Measurements from ENCODE around the gene PLA2G6.
"Not testable (repeated sequence)": the region's sequence is repeated elsewhere in the genome, so short reads cannot be mapped to it uniquely, and the experiment has no call there.

PLA2G6 gene

GRCh38 chr22:38191731-38192474, 10.3 kb upstream of the PLA2G6 start:
- no peak for DNase-seq (ENCODE audit: low read depth in 1 of 2, low spot score in 1 of 2)

- no peak for DNase-seq (ENCODE audit: low read depth in 1 of 2, low spot score in 1 of 2)
These were observed 9.4 kb upstream of the PLA2G6 start for GRCh38 chr22:38191055-38191454.

GRCh38 chr22:38190581-38190980, 9.0 kb upstream of the PLA2G6 start:
- no peak for DNase-seq (ENCODE audit: low read depth in 1 of 2, low spot score in 1 of 2)

- DNase-seq (ENCODE audit: low read depth in 1 of 2, low spot score in 1 of 2): no peak
These were observed 7.5 kb upstream of the PLA2G6 start for GRCh38 chr22:38189104-38189503.

- no peak for DNase-seq (ENCODE audit: low read depth in 1 of 2, low spot score in 1 of 2)
These were observed 6.0 kb upstream of the PLA2G6 start for GRCh38 chr22:38187413-38188212.

GRCh38 chr22:38186429-38186828, 4.8 kb upstream of the PLA2G6 start:
- DNase-seq (ENCODE audit: low read depth in 1 of 2, low spot score in 1 of 2): no peak

GRCh38 chr22:38184788-38185187, 3.2 kb upstream of the PLA2G6 start:
- DNase-seq (ENCODE audit: low read depth in 1 of 2, low spot score in 1 of 2): no peak

- no peak for DNase-seq (ENCODE audit: low read depth in 1 of 2, low spot score in 1 of 2)
These were observed 683 bp downstream of the PLA2G6 start for GRCh38 chr22:38180841-38181452.

- not testable (repeated sequence) for DNase-seq (ENCODE audit: low read depth in 1 of 2, low spot score in 1 of 2)
These were observed 3.1 kb downstream of the PLA2G6 start for GRCh38 chr22:38178605-38178937.

- no peak for DNase-seq (ENCODE audit: low read depth in 1 of 2, low spot score in 1 of 2)
These were observed 3.6 kb downstream of the PLA2G6 start for GRCh38 chr22:38177926-38178604.

GRCh38 chr22:38177571-38177925, 4.1 kb downstream of the PLA2G6 start:
- not testable (repeated sequence) for DNase-seq (ENCODE audit: low read depth in 1 of 2, low spot score in 1 of 2)

GRCh38 chr22:38177044-38177443, 4.6 kb downstream of the PLA2G6 start:
- no peak for DNase-seq (ENCODE audit: low read depth in 1 of 2, low spot score in 1 of 2)

- DNase-seq (ENCODE audit: low read depth in 1 of 2, low spot score in 1 of 2): no peak
These were observed 5.4 kb downstream of the PLA2G6 start for GRCh38 chr22:38176170-38176741.

- DNase-seq (ENCODE audit: low read depth in 1 of 2, low spot score in 1 of 2): no peak
These were observed 6.2 kb downstream of the PLA2G6 start for GRCh38 chr22:38175206-38176118.

GRCh38 chr22:38174626-38175025, 7.0 kb downstream of the PLA2G6 start:
- DNase-seq (ENCODE audit: low read depth in 1 of 2, low spot score in 1 of 2): no peak

- no peak for DNase-seq (ENCODE audit: low read depth in 1 of 2, low spot score in 1 of 2)
These were observed 8.1 kb downstream of the PLA2G6 start for GRCh38 chr22:38173641-38173906.

- DNase-seq (ENCODE audit: low read depth in 1 of 2, low spot score in 1 of 2): no peak
These were observed 8.6 kb downstream of the PLA2G6 start for GRCh38 chr22:38172832-38173640.

GRCh38 chr22:38171927-38172831, 9.5 kb downstream of the PLA2G6 start:
- DNase-seq (ENCODE audit: low read depth in 1 of 2, low spot score in 1 of 2): no peak

- DNase-seq (ENCODE audit: low read depth in 1 of 2, low spot score in 1 of 2): no peak
These were observed 11.2 kb downstream of the PLA2G6 start for GRCh38 chr22:38170469-38170868.
